ENCODE measurements around the gene NEURL1. TPM values are rescaled to one million over a fixed set of nuclear protein-coding genes. Genes with fewer than 3 reads are reported as not detected.

Gene NEURL1
- polyA plus RNA-seq, 3 donors, result 3.0 to 17.2 (median 3.3) TPM

DNA sequence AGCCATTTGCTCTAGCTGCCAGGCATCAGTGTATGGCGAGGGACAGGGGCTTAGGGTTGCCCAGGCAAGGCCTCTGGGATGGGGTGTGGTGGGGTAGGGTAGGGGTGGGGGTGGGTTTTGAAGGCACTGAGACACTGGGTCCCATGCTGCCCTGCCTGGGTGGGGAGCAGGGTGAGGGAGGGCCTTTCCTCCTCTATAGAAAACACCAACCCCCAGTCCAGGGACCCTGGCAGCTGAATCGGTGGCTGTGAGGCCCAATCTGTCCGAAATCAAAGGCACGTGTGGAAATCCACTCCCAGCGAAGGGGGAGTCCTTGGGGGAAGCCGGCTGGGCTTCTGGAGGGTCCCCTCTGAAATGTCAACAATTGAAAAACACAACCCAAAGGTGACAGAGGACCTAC is 106.4 kb downstream of the NEURL1 start:
- H3K9me3 Mint-ChIP-seq, result peaks cover 0 to 2% (median 0%) of the 10 kb centered on the region in 7 donors
- intact Hi-C loops (cut with micrococcal nuclease), result no loop called here
- no peaks in the 10 kb centered on the region for H4K20me1 ChIP-seq (ENCODE audit: insufficient read depth, low read length)

DNA sequence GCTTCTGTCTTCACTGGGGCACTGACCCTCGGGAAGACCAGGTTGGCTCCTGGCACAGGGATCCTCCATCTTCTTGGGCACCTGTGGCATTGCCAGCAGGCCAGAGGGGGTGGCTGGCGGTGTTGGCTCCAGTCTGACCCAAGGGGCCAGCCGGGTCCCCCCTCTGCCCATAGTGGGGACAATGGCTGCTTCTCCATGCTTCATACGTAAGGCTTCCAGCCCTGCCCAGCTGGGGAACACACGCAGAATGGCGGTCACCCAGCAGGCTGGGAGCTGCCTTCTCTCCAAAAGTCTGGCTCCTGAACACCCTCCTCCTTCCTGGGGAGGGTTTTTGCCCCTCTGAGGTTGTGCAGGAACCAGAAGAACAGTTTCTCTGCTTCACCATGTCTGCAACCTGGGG is 106.8 kb downstream of the NEURL1 start:
- TF ChIP-seq, protein P1, sequence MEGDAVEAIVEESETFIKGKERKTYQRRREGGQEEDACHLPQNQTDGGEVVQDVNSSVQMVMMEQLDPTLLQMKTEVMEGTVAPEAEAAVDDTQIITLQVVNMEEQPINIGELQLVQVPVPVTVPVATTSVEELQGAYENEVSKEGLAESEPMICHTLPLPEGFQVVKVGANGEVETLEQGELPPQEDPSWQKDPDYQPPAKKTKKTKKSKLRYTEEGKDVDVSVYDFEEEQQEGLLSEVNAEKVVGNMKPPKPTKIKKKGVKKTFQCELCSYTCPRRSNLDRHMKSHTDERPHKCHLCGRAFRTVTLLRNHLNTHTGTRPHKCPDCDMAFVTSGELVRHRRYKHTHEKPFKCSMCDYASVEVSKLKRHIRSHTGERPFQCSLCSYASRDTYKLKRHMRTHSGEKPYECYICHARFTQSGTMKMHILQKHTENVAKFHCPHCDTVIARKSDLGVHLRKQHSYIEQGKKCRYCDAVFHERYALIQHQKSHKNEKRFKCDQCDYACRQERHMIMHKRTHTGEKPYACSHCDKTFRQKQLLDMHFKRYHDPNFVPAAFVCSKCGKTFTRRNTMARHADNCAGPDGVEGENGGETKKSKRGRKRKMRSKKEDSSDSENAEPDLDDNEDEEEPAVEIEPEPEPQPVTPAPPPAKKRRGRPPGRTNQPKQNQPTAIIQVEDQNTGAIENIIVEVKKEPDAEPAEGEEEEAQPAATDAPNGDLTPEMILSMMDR (IDR thresholded peaks at IDR 0.05), result no peak
- H3K36me3 Mint-ChIP-seq, result peaks cover 2 to 4% of the 10 kb centered on the region in 2 donors
- WGBS (ENCODE audit: insufficient coverage), result 94% methylated on average over 6 of the region's 6 CpGs

More for the DNA sequence above, 106.4 kb downstream of the NEURL1 start:
- Mint-ChIP-seq H3K36me3 (peaks cover 2 to 4% of the 10 kb centered on the region in 2 donors), H3K4me3 (no peak overlapping the region), H3K4me1 (no peaks in the 10 kb centered on the region), H3K27ac (no peak overlapping the region), H3K27me3 (ENCODE audit: low read depth in 3 of 3) (peaks cover 0 to 3% (median 0%) of the 10 kb centered on the region in 3 donors)
- H3K4me1 ChIP-seq (ENCODE audit: control insufficient read depth in 1 of 2, insufficient read depth in 2 of 2, low read length in 2 of 2), result no peaks in the 10 kb centered on the region
- DNase-seq, result no peak
- TF ChIP-seq, protein P1 (IDR thresholded peaks at IDR 0.05), result no peak
- 94% methylated on average over 3 of the region's 6 CpGs for WGBS (ENCODE audit: insufficient coverage)
- H3K9ac ChIP-seq (ENCODE audit: insufficient read depth, low read length, poor library complexity, severe bottlenecking), result no peak overlapping the region
- no peaks in the 10 kb centered on the region for H3K9me3 ChIP-seq (replicated peaks in 1 of 2; ENCODE audit: control insufficient read depth in 1 of 2, insufficient read depth in 1 of 2, low read length in 2 of 2)
- H3K27ac ChIP-seq (ENCODE audit: low read depth in 1 of 2, low read length in 2 of 2), result no peak overlapping the region
- H3K79me2 ChIP-seq (ENCODE audit: insufficient read depth, low read length), result no peaks in the 10 kb centered on the region
- no peaks in the 10 kb centered on the region for H3K27me3 ChIP-seq (ENCODE audit: control insufficient read depth in 2 of 2, insufficient read depth in 2 of 2, low read length in 2 of 2)
- H3K36me3 ChIP-seq (replicated peaks in 1 of 2; ENCODE audit: control insufficient read depth in 1 of 2, insufficient read depth in 2 of 2, low read length in 2 of 2), result no peaks in the 10 kb centered on the region
- no peak overlapping the region for H3K4me3 ChIP-seq (replicated peaks in 1 of 3; ENCODE audit: low read depth in 2 of 3, low read length in 3 of 3)
- no peak overlapping the region for H2AFZ ChIP-seq (ENCODE audit: insufficient read depth, low read depth, low read length, poor library complexity, severe bottlenecking)
- no peak overlapping the region for H3K4me2 ChIP-seq (replicated peaks; ENCODE audit: extremely low read depth, low read length, poor library complexity, severe bottlenecking)

More for the DNA sequence above, 106.8 kb downstream of the NEURL1 start:
- H3K27me3 Mint-ChIP-seq (ENCODE audit: low read depth in 3 of 3), result peaks cover 0 to 2% (median 0%) of the 10 kb centered on the region in 3 donors
- no peak overlapping the region for H2AFZ ChIP-seq (ENCODE audit: insufficient read depth, low read depth, low read length, poor library complexity, severe bottlenecking)
- H3K36me3 ChIP-seq (replicated peaks in 1 of 2; ENCODE audit: control insufficient read depth in 1 of 2, insufficient read depth in 2 of 2, low read length in 2 of 2), result no peaks in the 10 kb centered on the region
- H3K27me3 ChIP-seq (ENCODE audit: control insufficient read depth in 2 of 2, insufficient read depth in 2 of 2, low read length in 2 of 2), result no peaks in the 10 kb centered on the region
- no peaks in the 10 kb centered on the region for H3K4me1 Mint-ChIP-seq
- no peaks in the 10 kb centered on the region for H3K79me2 ChIP-seq (ENCODE audit: insufficient read depth, low read length)
- intact Hi-C loops (cut with micrococcal nuclease), result no loop called here
- H3K9me3 Mint-ChIP-seq, result peaks cover 0 to 5% (median 0%) of the 10 kb centered on the region in 7 donors
- no peak overlapping the region for H3K27ac ChIP-seq (ENCODE audit: low read depth in 1 of 2, low read length in 2 of 2)
- no peak overlapping the region for H3K4me2 ChIP-seq (replicated peaks; ENCODE audit: extremely low read depth, low read length, poor library complexity, severe bottlenecking)
- H3K9me3 ChIP-seq (replicated peaks in 1 of 2; ENCODE audit: control insufficient read depth in 1 of 2, insufficient read depth in 1 of 2, low read length in 2 of 2), result no peaks in the 10 kb centered on the region
- DNase-seq, result no peak
- H3K4me3 Mint-ChIP-seq, result no peak overlapping the region
- no peak overlapping the region for H3K27ac Mint-ChIP-seq
- H3K4me1 ChIP-seq (ENCODE audit: control insufficient read depth in 1 of 2, insufficient read depth in 2 of 2, low read length in 2 of 2), result no peaks in the 10 kb centered on the region
- H3K9ac ChIP-seq (ENCODE audit: insufficient read depth, low read length, poor library complexity, severe bottlenecking), result no peak overlapping the region
- no peaks in the 10 kb centered on the region for H4K20me1 ChIP-seq (ENCODE audit: insufficient read depth, low read length)
- H3K4me3 ChIP-seq (replicated peaks in 1 of 3; ENCODE audit: low read depth in 2 of 3, low read length in 3 of 3), result no peak overlapping the region
